GM13976 (cell line): Measurements from ENCODE around the gene SAMD4B.

ENCODE experiments used
- DNase-seq: peaks from one replicate; pipeline ENCODE4 v3.0.0; 2012; ENCODE audit warnings: low spot score
- CTCF ChIP-seq: IDR thresholded peaks from 2 replicates; pipeline ENCODE4 v1.5.1; 2012; ENCODE audit warnings: borderline replicate concordance, mild to moderate bottlenecking; ENCODE audit not compliant: insufficient read depth; ENCODE audit errors: extremely low read depth, missing control alignments, control extremely low read depth
- in situ Hi-C: fragments of 300-500 bp; cut with MboI; formaldehyde crosslinking; loops from one replicate; pipeline ENCODE4 v1.12.0; 2022; ENCODE audit warnings: low sequenced_read_pairs, mixed read lengths, inconsistent platforms; ENCODE audit not compliant: unreplicated experiment

The SAMD4B gene

GRCh38 chr19:39341719-39342604, at the start of gene SAMD4B:
TSS of gene SAMD4B (plus strand) at chr19:39342421. CDS start at chr19:39356894, 14,473 bp downstream.
- in situ Hi-C loops, result no loop called here
- DNase-seq, result peak; percentile 99
- TF ChIP-seq CTCF, result peak; percentile 81

GRCh38 chr19:39293394-39293793, 48.8 kb upstream of the SAMD4B start:
- TF ChIP-seq CTCF, result no peak
- in situ Hi-C loops, result no loop called here
- no peak for DNase-seq

GRCh38 chr19:39296055-39296645, 46.1 kb upstream of the SAMD4B start, which contains the start of gene IFNL1:
TSS of gene IFNL1 (plus strand) at chr19:39296407. CDS start at chr19:39296422, 15 bp downstream.
- in situ Hi-C loops, result no loop called here
- DNase-seq, result no peak
- no peak for TF ChIP-seq CTCF

- no peak for TF ChIP-seq CTCF
- no peak for DNase-seq
- in situ Hi-C loops, result no loop called here
Observed at GRCh38 chr19:39296906-39297305, 45.3 kb upstream of the SAMD4B start.

- DNase-seq, result no peak
- TF ChIP-seq CTCF, result no peak
- in situ Hi-C loops, result no loop called here
Observed at GRCh38 chr19:39297931-39298634, 44.1 kb upstream of the SAMD4B start.

GRCh38 chr19:39299404-39299803, 42.8 kb upstream of the SAMD4B start:
- TF ChIP-seq CTCF, result no peak
- in situ Hi-C loops, result no loop called here
- DNase-seq, result no peak
